Measurements from ENCODE around the gene CRIP1.

Gene CRIP1

GRCh38 chr14:105525326-105525725, 38.6 kb downstream of the CRIP1 start:
- TF ChIP-seq CTCF (IDR thresholded peaks at IDR 0.05) = no peak
- Histone ChIP-seq H3K9me3 (no peaks in the 10 kb centered on the region), H3K27ac (no peak overlapping the region), H3K4me3 (no peak overlapping the region), H3K27me3 (peaks cover 0 to 39% of the 10 kb centered on the region in 2 donors), H3K4me1 (peaks cover 0 to 39% (median 33%) of the 10 kb centered on the region in 4 donors), H3K36me3 (peaks cover 0 to 8% (median 4%) of the 10 kb centered on the region in 3 donors)
- intact Hi-C loops (cut with DNase I; ENCODE audit: low total_unique reads) = loop anchor here (5.0 kb wide), 2 partner anchors 33 to 78 kb away; partner anchors contain the start of gene TEDC1
- DNase-seq = no peak

GRCh38 chr14:105525861-105526775, 39.4 kb downstream of the CRIP1 start, which contains the start of gene TMEM121:
TSS of gene TMEM121 (plus strand) at chr14:105526583. CDS start at chr14:105528835, 2,252 bp downstream.
- H3K27ac ChIP-seq = peak within 1 kb of the TSS; percentile 26 to 41
- no peak for TF ChIP-seq CTCF (IDR thresholded peaks at IDR 0.05)
- H3K36me3 ChIP-seq = peaks cover 0 to 8% (median 4%) of the 10 kb centered on the region in 3 donors
- H3K4me1 ChIP-seq = peaks cover 0 to 39% (median 33%) of the 10 kb centered on the region in 4 donors
- peaks cover 0 to 47% of the 10 kb centered on the region in 2 donors for H3K27me3 ChIP-seq
- intact Hi-C loops (cut with DNase I; ENCODE audit: low total_unique reads) = loop anchor here (5.0 kb wide), 2 partner anchors 34 to 79 kb away; partner anchors contain the start of gene TEDC1
- no peaks in the 10 kb centered on the region for H3K9me3 ChIP-seq
- H3K4me3 ChIP-seq = peak within 1 kb of the TSS; percentile 54 to 67
- DNase-seq = peak in 1 of 2 donors; percentile 64

DNA sequence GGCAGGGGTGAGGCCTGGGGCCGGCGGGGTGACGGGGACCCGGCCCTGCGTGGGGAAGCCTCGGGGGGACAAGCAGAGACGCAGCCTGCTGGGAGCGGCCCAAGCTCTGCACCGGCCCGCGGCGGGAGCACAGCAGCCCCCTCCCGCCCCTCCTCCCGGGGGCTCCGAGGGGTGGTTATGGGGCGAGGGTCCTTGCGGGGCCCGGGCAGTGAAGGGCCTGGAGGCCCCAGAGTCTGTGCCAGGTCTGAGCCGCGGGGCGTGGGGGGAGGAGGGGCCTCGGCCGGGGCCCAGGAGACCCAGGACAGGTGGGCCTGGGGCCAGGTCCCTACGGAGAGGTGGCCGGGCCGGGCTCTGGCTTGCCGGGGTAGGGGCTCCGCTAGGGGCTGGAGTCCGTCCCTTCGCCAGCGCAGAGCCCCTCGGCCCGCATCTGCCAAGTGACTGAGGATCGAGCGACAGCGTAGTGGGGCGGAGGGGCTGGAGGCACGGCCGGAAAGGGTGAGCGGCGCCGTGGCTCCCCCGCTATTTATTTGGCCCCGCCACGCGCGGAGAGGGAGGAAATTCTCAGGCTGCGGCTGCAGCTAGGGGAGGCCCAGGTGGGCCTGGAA, 40.2 kb downstream of the CRIP1 start:
- TF ChIP-seq CTCF (IDR thresholded peaks at IDR 0.05) = no peak
- no peaks in the 10 kb centered on the region for H3K9me3 ChIP-seq
- H3K36me3 ChIP-seq = peaks cover 0 to 8% (median 4%) of the 10 kb centered on the region in 3 donors
- H3K27ac ChIP-seq = peak overlapping the region; percentile 26 to 37
- peak overlapping the region; percentile 54 to 67 for H3K4me3 ChIP-seq
- peak in 1 of 2 donors; percentile 65 for DNase-seq
- peaks cover 0 to 39% (median 33%) of the 10 kb centered on the region in 4 donors for H3K4me1 ChIP-seq
- peaks cover 0 to 48% of the 10 kb centered on the region in 2 donors for H3K27me3 ChIP-seq
- intact Hi-C loops (cut with DNase I; ENCODE audit: low total_unique reads) = loop anchor here (5.0 kb wide), 2 partner anchors 35 to 80 kb away; partner anchors contain the start of gene TEDC1

DNA sequence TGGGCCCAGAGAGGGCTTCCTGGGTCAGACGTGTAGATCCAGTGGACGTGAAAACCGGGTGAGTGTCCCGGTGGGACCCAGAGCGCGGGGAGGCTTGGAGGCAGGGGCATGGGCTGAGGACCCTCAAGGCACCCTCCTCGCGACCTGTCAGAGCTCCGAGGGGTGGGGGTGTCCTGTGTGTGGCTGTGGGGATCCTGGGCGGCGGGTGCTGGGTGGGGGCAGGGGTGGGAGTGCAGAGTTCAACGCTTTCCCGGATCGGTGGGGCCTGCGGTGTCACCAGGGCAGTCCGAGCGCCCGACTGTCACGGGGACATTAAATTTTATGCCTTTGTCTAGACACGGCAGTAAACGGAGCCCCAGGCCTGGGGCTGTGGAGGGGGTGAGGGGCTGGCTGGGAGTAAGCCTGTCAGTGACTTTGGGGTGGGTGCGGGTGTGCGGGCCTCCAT, 40.7 kb downstream of the CRIP1 start:
- intact Hi-C loops (cut with DNase I; ENCODE audit: low total_unique reads) = loop anchor here (5.0 kb wide), 2 partner anchors 35 to 80 kb away; partner anchors contain the start of gene TEDC1
- peaks cover 0 to 46% of the 10 kb centered on the region in 2 donors for H3K27me3 ChIP-seq
- peak in 1 of 2 donors; percentile 64 for DNase-seq
- no peak for TF ChIP-seq CTCF (IDR thresholded peaks at IDR 0.05)
- H3K4me1 ChIP-seq = peaks cover 0 to 39% (median 33%) of the 10 kb centered on the region in 4 donors
- no peaks in the 10 kb centered on the region for H3K9me3 ChIP-seq
- H3K4me3 ChIP-seq = peak overlapping the region; percentile 54 to 67
- H3K27ac ChIP-seq = peak overlapping the region; percentile 26 to 37
- peaks cover 0 to 8% (median 4%) of the 10 kb centered on the region in 3 donors for H3K36me3 ChIP-seq
